Heart right ventricle (tissue), 16 donors: ENCODE data around the gene DNAH8. TPM values are rescaled to one million over a fixed set of nuclear protein-coding genes. Genes with fewer than 3 reads are reported as not detected.

Experiments
- ATAC-seq, 8 donors: fragments of 200-7000 bp; cut with Tn5 transposase; one replicate each; pipeline ENCODE4 v1.9.1; 2020; ENCODE audit warnings: mild to moderate bottlenecking in 8 of 8, moderate library complexity in 8 of 8, moderate number of reproducible peaks in 1 of 8
- DNase-seq, 2 donors: peaks; one replicate each; pipeline ENCODE4 v3.0.0-alpha.2; 2020
- H3K27ac ChIP-seq, 10 donors: fragments of 200-600 bp; sonication (generic) in 2 of 10; one replicate each; pipeline versions ENCODE4 v1.5.0 to v1.8.0; 2020 to 2022; ENCODE audit warnings: mild to moderate bottlenecking in 3 of 10
- H3K27me3 ChIP-seq, 7 donors: fragments of 200-600 bp; one replicate each; pipeline ENCODE4 v1.8.0; 2021 to 2022; ENCODE audit warnings: mild to moderate bottlenecking in 2 of 7
- H3K36me3 ChIP-seq, 9 donors: fragments of 200-600 bp; sonication (generic) in 1 of 9; one replicate each; pipeline versions ENCODE4 v1.5.0 to v1.8.0; 2020 to 2022; ENCODE audit warnings: mild to moderate bottlenecking in 2 of 9
- H3K4me1 ChIP-seq, 9 donors: fragments of 200-600 bp; sonication (generic) in 1 of 9; one replicate each; pipeline versions ENCODE4 v1.5.0 to v1.8.0; 2020 to 2022; ENCODE audit warnings: mild to moderate bottlenecking in 4 of 9
- H3K4me3 ChIP-seq, 10 donors: fragments of 200-600 bp; sonication (generic) in 2 of 10; one replicate each; pipeline versions ENCODE4 v1.5.0 to v1.8.0; 2020 to 2022; ENCODE audit warnings: mild to moderate bottlenecking in 7 of 10, moderate library complexity in 2 of 10
- H3K9me3 ChIP-seq, 11 donors: fragments of 200-600 bp in 10 of 11; sonication (generic) in 2 of 11; one replicate each; pipeline versions ENCODE4 v1.5.0 to v1.8.0; 2013 to 2022; ENCODE audit warnings: mild to moderate bottlenecking in 2 of 11, control low read depth in 1 of 11, moderate library complexity in 1 of 11
- WGBS, 2 donors: extraction: QIAGEN DNeasy Blood & Tissue Kit; methylation state at CpG; one replicate each; pipeline ENCODE4 v1.1.7; 2013; ENCODE audit warnings: inconsistent platforms in 1 of 2; 5-methylcytosine and 5-hydroxymethylcytosine counted together
- intact Hi-C, 10 donors: fragments of 100-400 bp; cut with DNase I; formaldehyde crosslinking; loops; one replicate each; pipeline versions ENCODE4 v1.11.1 to v1.14.2; 2022
- polyA plus RNA-seq, 2 donors: library from polyadenylated mRNA; stranded (reverse); fragments of 200-250 nt; gene quantifications; one replicate each; pipeline ENCODE4 v1.2.3, GENCODE V29; 2013
- total RNA-seq, 10 donors: library from RNA; stranded (reverse); fragmentation: NEBNext Ultra II Directional in 3 of 10; extraction: Animal tissue kit (Norgen Biotek cat#: 25700) in 3 of 10; gene quantifications; one replicate each; pipeline versions ENCODE4 v1.2.1 to v1.2.4, GENCODE V29; 2021 to 2023
- TF ChIP-seq, protein P1 (sequence below), 9 donors: fragments of 200-600 bp; sonication (generic) in 2 of 9; IDR thresholded peaks; one replicate each; pipeline versions ENCODE4 v1.5.0 to v1.8.0; 2021 to 2022; ENCODE audit warnings: antibody characterized with exemption in 9 of 9, mild to moderate bottlenecking in 5 of 9, moderate library complexity in 1 of 9
- donor health status: Arrhythmogenic right ventricular cardiomyopathy.
- donor health status: ischemic (EF 13 %, LVEDD 7.1; RV severe dilation, severe dysfunction).
- donor health status: healthy with polysubstance abuse.
- donor health status: DM: no; HTN: yes; CAD: no.
- donor health status: DM: no; HTN: no; CAD: no.
- donor health status: ischemic (EF 25% LVEDD 6.9; RV normal size, moderate dysfunction).
- donor health status: ischemic (EF 25% LVEDD 5.7; RV mildly dilated, moderate dysfunction).
- donor health status: healthy.
- donor health status: DM: yes; HTN: yes; CAD: no.
- donor health status: Ischemic cardiomyopathy.
- donor health status: ischemic (EF 35%, LVEDD 5.7; RV mildly dilated, moderate dysfunction).
- donor health status: nonischemic (EF 11% LVEDD 7.7; RV severe dilation, severe dysfunction).
- donor health status: DM: yes; HTN: yes; CAD: no.
- donor health status: PGD.
- donor health status: ischemic (EF 29% LVEDD 5.4; RV normal size, mild dysfunction).
- donor health status: nonischemic (EF 23%, LVEDD 6.1; RV moderate dilation, normal function).

DNAH8 gene
- total and polyA plus RNA-seq, 12 donors: 0.02 to 0.09 (median 0.03) TPM; not detected in 8

DNA sequence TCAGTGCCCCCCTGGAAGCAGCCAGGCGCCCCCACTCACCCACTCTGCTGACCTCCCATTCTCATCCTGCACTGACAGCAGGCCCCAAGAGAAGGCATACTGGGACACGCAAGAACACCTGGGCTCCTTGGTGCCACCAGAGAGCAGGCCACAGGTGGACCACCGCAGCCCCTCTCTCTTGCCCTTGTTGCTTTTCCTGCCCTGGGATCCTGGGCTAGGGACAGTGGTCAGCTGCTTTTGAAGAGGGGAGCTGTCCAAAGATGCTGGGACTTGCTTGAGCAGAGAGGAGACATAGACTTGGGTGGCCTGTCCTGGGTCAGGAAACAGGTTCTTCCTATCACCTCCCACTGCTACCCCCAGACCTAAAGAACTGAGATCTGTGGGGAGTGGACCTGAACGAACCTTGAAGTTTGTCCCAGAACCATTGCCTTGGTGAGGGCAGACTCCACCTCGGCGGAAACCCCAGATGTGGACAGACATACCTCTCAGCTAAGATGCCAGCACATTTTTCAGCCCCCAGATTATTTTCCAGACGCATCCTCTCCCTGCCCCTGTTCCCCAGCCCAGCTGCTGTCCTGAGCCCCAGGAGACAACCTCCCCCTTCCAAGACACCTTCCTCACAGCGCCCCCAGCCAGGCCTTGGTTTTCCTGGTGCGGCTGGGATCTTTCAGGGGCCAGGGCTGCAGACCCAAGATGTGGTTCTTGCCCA is 334.6 kb downstream of the DNAH8 start:
- DNase-seq (no peak), ATAC-seq (peak in 1 of 8 donors; percentile 26)
- Histone ChIP-seq H3K4me1 (peaks cover 0 to 10% (median 8%) of the 10 kb centered on the region in 9 donors), H3K27me3 (peaks cover 0 to 73% (median 51%) of the 10 kb centered on the region in 7 donors), H3K27ac (no peak overlapping the region), H3K36me3 (no peaks in the 10 kb centered on the region), H3K4me3 (no peak overlapping the region), H3K9me3 (no peaks in the 10 kb centered on the region)
- TF ChIP-seq, protein P1, sequence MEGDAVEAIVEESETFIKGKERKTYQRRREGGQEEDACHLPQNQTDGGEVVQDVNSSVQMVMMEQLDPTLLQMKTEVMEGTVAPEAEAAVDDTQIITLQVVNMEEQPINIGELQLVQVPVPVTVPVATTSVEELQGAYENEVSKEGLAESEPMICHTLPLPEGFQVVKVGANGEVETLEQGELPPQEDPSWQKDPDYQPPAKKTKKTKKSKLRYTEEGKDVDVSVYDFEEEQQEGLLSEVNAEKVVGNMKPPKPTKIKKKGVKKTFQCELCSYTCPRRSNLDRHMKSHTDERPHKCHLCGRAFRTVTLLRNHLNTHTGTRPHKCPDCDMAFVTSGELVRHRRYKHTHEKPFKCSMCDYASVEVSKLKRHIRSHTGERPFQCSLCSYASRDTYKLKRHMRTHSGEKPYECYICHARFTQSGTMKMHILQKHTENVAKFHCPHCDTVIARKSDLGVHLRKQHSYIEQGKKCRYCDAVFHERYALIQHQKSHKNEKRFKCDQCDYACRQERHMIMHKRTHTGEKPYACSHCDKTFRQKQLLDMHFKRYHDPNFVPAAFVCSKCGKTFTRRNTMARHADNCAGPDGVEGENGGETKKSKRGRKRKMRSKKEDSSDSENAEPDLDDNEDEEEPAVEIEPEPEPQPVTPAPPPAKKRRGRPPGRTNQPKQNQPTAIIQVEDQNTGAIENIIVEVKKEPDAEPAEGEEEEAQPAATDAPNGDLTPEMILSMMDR (IDR thresholded peaks at IDR 0.05): no peak
- intact Hi-C loops: no loop called here
- WGBS, 2 donors: 64 to 75% methylated on average over 9 of the region's 9 CpGs

DNA sequence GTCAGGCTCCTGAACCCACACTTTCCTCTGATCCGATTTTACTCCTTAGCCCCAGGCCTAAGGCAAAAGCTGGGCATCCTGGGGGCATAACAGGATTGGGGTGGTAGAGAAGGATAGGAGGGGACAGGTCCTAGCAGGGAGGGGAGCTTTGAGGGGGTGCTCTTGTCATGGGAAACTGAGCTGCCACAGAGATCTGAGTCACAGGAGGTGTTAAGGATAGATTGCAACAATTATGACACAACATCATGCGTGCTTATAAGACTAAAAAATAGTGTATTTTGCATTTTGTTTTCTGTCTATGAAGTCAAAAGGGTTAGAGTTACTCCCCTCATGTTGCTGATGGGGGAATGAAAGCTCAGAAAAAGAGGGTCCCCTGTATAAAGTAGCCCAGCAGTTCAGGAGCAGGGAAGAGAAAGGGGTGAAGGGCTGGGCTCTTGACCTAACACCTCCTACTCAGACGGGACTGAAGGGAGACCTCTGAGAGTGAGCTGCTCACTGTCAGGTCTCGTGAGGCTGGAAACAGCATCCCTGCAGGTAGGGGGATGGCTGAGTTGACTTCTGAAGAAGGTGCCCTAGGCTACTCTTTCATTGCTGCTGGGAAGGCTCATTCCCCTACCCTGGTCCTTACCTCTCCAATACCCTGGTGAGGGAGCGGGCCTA is 335.5 kb downstream of the DNAH8 start:
- Histone ChIP-seq H3K4me1 (peaks cover 0 to 10% (median 8%) of the 10 kb centered on the region in 9 donors), H3K27ac (no peak overlapping the region), H3K4me3 (no peak overlapping the region), H3K36me3 (no peaks in the 10 kb centered on the region), H3K9me3 (no peaks in the 10 kb centered on the region), H3K27me3 (peaks cover 0 to 74% (median 47%) of the 10 kb centered on the region in 7 donors)
- ATAC-seq (no peak), DNase-seq (no peak)
- 78 to 79% methylated on average over 5 of the region's 5 CpGs for WGBS, 2 donors
- TF ChIP-seq, protein P1 (IDR thresholded peaks at IDR 0.05): no peak
- intact Hi-C loops: no loop called here

DNA sequence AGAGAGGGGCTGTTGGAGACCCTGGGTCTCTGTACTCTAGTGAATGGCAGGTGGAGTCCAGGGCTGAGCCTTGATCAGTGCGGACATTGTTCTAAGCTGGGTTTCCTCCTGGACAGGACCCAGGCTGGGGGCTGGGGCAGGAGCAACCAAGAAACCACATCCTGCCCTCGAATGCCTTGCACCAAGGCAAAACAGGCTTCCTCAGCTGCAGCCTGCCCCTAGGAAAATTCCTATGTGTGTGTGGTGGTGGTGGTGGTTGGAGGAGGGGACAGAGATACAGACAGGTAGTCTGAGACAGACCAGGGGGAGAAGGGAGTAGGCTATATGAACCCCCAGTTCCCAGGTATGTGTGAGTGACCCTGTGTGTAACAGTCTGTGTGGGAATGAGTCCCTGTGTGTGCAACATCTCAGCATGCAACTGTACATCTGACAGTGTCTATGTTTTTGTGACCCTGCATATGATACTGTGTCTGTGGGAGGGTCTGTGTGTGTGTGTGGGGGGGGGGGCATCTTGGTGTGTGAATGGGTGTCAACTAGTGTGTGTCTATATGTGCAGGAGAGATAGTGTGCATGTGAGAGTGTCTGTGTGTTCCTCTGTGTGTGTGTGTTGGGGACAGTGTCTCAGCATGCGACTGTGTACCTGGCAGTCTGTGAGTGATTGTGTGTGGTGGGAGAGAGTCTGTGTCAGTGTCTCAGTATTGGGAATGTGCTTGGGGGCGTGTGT is 336.4 kb downstream of the DNAH8 start:
- WGBS, 2 donors: 54 to 59% methylated on average over 4 of the region's 4 CpGs
- H3K27ac ChIP-seq: no peak overlapping the region
- peaks cover 0 to 71% (median 42%) of the 10 kb centered on the region in 7 donors for H3K27me3 ChIP-seq
- no peak for ATAC-seq
- intact Hi-C loops: no loop called here
- peaks cover 0 to 10% (median 8%) of the 10 kb centered on the region in 9 donors for H3K4me1 ChIP-seq
- TF ChIP-seq, protein P1 (IDR thresholded peaks at IDR 0.05): no peak
- H3K9me3 ChIP-seq: no peaks in the 10 kb centered on the region
- no peak overlapping the region for H3K4me3 ChIP-seq
- no peak for DNase-seq
- H3K36me3 ChIP-seq: no peaks in the 10 kb centered on the region

DNA sequence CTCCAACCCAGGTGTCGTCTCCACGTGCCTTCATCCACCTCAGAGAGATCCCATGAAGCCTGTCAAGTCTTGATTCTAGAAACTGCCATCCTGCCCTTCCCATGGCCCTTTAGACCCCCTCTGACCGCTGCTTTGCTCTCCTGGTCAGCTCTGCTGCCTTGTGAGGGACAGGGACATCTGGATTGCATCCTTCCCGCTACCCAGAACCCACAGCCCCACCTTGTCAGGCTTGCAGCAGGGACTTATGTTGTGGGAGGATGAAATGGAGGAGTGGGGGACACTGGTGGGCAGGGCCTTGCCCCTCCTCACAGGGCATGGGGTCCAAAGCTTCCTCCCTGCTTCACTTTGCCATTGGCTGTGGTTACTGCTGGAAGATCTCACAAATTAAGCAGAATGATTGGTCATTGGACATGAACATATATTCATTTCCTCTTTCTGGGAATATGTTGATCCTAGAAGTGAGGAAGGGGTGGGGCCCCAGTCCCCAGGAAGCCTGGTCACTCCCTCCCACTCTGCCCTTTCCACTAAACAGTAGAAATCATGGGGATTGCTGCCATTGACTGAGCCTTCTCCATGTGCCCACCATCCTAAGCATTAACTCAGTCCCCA is 338.0 kb downstream of the DNAH8 start:
- H3K36me3 ChIP-seq: no peaks in the 10 kb centered on the region
- H3K9me3 ChIP-seq: no peaks in the 10 kb centered on the region
- H3K27me3 ChIP-seq: peaks cover 0 to 56% (median 27%) of the 10 kb centered on the region in 7 donors
- ATAC-seq (no peak), DNase-seq (no peak)
- intact Hi-C loops: no loop called here
- peaks cover 0 to 10% (median 8%) of the 10 kb centered on the region in 9 donors for H3K4me1 ChIP-seq
- no peak overlapping the region for H3K27ac ChIP-seq
- 87 to 88% methylated on average over 4 of the region's 4 CpGs for WGBS, 2 donors
- H3K4me3 ChIP-seq: no peak overlapping the region
- TF ChIP-seq, protein P1 (IDR thresholded peaks at IDR 0.05): no peak
